Ascending aorta (tissue), 2 donors: ENCODE measurements around the gene COQ2. TPM values are rescaled to one million over a fixed set of nuclear protein-coding genes. Genes with fewer than 3 reads are reported as not detected.

ENCODE experiments used
- DNase-seq, 2 donors: peaks; one replicate each; pipeline ENCODE4 v3.0.0-alpha.2; 2019; ENCODE audit warnings: low spot score in 2 of 2
- H3K27ac ChIP-seq, 2 donors: fragments of 200-600 bp; sonication (generic); one replicate each; pipeline ENCODE4 v1.5.1; 2016 to 2017; ENCODE audit warnings: mild to moderate bottlenecking in 1 of 2
- H3K27me3 ChIP-seq: fragments of 200-600 bp; sonication (generic); one replicate; pipeline ENCODE4 v1.5.1; 2017
- H3K36me3 ChIP-seq, 2 donors: fragments of 200-600 bp; sonication (generic); one replicate each; pipeline ENCODE4 v1.5.1; 2016
- H3K4me1 ChIP-seq, 2 donors: fragments of 200-600 bp; sonication (generic); one replicate each; pipeline ENCODE4 v1.5.1; 2016 to 2017; ENCODE audit warnings: mild to moderate bottlenecking in 1 of 2
- H3K4me3 ChIP-seq, 2 donors: fragments of 200-600 bp; sonication (generic); one replicate each; pipeline ENCODE4 v1.5.1; 2016 to 2017; ENCODE audit warnings: mild to moderate bottlenecking in 1 of 2
- H3K9me3 ChIP-seq, 2 donors: fragments of 200-600 bp; sonication (generic); one replicate each; pipeline ENCODE4 v1.5.1; 2016
- intact Hi-C: fragments of 100-400 bp; cut with DNase I; formaldehyde crosslinking; loops from one replicate; pipeline ENCODE4 v1.15.1; 2023
- total RNA-seq: library from RNA; depleted of rRNA; stranded (reverse); fragments of >200 nt; gene quantifications from one replicate; pipeline ENCODE4 v1.1.0, GENCODE V29; 2016
- TF ChIP-seq, protein P1 (sequence below), 3 experiments: fragments of 200-600 bp in 2 of 3; fragments of 450-650 bp in 1 of 3; sonication (generic) in 2 of 3; IDR thresholded peaks; one replicate each; pipeline ENCODE4 v1.5.1; 2016 to 2019; ENCODE audit warnings: antibody characterized with exemption in 3 of 3, mild to moderate bottlenecking in 1 of 3, moderate library complexity in 1 of 3

The COQ2 gene
- total RNA-seq, 1 donor from 2014 or later: 9.7 TPM

DNA sequence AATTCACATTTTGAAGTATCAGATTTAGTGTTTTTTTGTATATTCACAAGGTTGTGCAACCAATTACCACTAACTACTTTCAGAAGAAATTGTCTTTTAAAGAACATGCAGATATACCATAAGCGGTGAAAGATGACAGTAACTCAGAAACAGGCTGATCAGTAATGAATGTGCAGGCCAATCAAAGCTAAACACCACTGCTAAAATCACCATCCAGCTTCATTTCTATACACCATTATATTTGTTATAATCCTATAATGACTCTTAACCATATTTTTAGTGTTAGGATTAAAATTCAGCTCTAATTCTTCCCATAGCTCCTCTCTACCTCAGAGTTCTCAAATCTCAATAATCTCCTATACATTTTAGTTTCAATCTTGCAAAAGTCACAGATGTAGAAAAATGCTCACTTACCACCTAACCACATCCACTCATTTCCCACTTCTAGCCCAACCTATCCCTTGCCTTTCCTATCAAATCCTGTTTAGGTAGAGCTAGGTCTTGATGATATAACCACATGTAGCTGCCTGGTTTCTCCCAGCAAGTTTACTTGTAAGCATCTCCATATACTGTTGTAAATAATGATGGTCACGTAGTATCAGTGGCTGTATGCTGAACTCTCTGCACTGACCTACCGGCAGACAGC, 16.6 kb downstream of the COQ2 start:
- Histone ChIP-seq H3K27me3 (no peaks in the 10 kb centered on the region), H3K4me1 (peaks cover 0 to 4% of the 10 kb centered on the region in 2 donors), H3K27ac (no peak overlapping the region), H3K9me3 (no peaks in the 10 kb centered on the region), H3K36me3 (no peaks in the 10 kb centered on the region), H3K4me3 (no peak overlapping the region)
- intact Hi-C loops: no loop called here
- DNase-seq: no peak
- TF ChIP-seq, protein P1, sequence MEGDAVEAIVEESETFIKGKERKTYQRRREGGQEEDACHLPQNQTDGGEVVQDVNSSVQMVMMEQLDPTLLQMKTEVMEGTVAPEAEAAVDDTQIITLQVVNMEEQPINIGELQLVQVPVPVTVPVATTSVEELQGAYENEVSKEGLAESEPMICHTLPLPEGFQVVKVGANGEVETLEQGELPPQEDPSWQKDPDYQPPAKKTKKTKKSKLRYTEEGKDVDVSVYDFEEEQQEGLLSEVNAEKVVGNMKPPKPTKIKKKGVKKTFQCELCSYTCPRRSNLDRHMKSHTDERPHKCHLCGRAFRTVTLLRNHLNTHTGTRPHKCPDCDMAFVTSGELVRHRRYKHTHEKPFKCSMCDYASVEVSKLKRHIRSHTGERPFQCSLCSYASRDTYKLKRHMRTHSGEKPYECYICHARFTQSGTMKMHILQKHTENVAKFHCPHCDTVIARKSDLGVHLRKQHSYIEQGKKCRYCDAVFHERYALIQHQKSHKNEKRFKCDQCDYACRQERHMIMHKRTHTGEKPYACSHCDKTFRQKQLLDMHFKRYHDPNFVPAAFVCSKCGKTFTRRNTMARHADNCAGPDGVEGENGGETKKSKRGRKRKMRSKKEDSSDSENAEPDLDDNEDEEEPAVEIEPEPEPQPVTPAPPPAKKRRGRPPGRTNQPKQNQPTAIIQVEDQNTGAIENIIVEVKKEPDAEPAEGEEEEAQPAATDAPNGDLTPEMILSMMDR (IDR thresholded peaks at IDR 0.05): no peak

DNA sequence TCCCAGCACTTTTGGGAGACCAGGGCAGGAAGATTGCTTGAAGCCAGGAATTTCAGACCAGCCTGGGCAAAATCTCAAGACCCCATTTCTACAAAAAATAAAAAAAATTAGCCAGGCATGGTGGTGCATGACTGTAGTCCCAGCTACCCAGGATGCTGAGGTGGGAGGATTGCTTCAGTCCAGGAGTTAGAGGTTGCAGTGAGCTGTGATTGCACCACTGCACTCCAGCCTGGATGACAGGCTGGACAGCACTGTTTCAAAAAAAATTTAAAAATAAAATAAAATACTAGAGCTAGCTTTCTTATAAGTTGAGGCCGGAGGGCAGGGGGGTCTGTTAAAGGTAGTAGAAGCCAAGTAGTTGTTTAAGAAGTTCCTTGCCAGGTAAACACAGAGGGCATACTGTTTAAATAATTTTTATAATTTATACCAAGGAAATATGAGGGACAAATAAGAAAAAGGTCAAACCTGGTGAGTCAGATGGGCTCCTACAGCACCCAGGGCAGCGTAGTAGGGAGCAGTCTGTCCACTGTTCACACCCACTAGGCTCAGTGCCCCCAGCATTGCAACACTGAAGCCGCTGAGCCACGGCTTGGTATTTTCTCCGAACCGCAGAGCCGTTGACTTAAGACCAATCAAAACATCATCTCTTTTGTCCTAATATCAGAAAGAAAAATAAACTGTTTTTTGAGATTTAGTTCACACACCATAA, 17.3 kb downstream of the COQ2 start:
- intact Hi-C loops: no loop called here
- no peaks in the 10 kb centered on the region for H3K9me3 ChIP-seq
- no peak overlapping the region for H3K27ac ChIP-seq

DNA sequence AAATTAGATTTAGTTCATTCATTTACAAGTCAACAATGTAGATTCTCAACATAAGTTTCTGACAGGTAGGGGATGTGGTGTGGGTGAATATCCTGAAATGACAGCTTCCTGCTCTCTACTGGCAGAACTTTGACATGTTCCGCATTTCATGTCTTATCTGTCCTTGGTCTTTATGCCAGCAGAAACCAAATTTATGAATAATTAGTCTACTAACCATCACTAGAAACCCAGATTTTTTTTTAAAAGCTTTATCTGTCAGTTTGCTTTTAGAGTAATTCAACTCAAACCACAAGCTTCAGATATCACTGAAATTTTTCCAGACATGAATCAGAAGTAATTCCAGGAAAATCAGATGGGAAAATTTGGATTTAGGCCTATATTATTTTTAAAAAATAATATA, 17.9 kb downstream of the COQ2 start:
- Histone ChIP-seq H3K36me3 (no peaks in the 10 kb centered on the region), H3K27ac (no peak overlapping the region), H3K27me3 (no peaks in the 10 kb centered on the region), H3K4me3 (no peak overlapping the region), H3K4me1 (peaks cover 0 to 4% of the 10 kb centered on the region in 2 donors), H3K9me3 (no peaks in the 10 kb centered on the region)
- TF ChIP-seq, protein P1 (IDR thresholded peaks at IDR 0.05): no peak
- intact Hi-C loops: no loop called here
- DNase-seq: no peak

More for the DNA sequence above, 17.3 kb downstream of the COQ2 start:
- no peaks in the 10 kb centered on the region for H3K27me3 ChIP-seq
- H3K4me1 ChIP-seq: peaks cover 0 to 4% of the 10 kb centered on the region in 2 donors
- TF ChIP-seq, protein P1 (IDR thresholded peaks at IDR 0.05): no peak
- H3K4me3 ChIP-seq: no peak overlapping the region
- H3K36me3 ChIP-seq: no peaks in the 10 kb centered on the region
- peak in 1 of 2 donors; percentile 82 for DNase-seq

DNA sequence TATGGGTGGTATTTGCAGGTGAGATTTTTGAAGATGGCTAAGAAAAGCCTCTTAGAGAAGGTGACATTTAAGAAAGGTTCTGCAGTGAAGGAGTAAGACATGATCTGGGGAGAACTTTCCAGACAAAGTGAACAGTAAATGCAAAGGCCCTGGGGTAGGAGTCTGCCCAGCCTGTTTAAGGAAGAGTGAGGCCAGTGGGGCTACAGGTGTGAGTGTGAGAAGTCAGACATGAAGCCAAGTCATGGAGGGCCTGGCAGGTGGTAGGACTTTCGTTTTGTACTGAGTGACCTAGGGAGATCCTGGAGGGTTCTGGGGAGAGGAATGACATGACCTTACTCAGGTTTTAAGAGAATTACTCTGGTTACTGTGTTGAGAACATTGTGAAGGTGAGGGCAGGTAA, 21.5 kb downstream of the COQ2 start:
- TF ChIP-seq, protein P1 (IDR thresholded peaks at IDR 0.05): no peak
- Histone ChIP-seq H3K4me3 (no peak overlapping the region), H3K36me3 (no peaks in the 10 kb centered on the region), H3K9me3 (no peaks in the 10 kb centered on the region), H3K4me1 (peaks cover 0 to 4% of the 10 kb centered on the region in 2 donors), H3K27me3 (no peaks in the 10 kb centered on the region), H3K27ac (no peak overlapping the region)
- intact Hi-C loops: loop anchor here (5.0 kb wide), 1 partner anchor 191 kb away; no protein-coding TSS in a partner anchor
- no peak for DNase-seq

DNA sequence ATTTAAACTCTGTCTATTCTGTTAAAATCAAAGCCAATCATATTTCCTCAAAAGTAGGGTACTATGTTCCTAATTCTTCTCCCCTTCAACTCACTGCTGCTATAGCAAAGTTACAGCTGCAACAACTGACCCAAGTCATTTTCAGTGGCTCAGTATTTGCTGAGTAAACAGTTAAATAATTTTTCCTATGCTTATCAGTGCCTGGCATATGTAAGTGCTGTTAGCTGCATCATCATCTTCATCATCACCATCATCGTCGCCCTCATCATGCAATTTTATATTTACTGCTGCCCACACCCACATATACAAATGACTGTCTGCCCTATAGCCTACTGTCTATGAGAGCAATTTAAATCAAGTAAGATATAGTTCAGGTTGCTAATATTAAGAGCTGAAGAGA, 21.9 kb downstream of the COQ2 start:
- Histone ChIP-seq H3K4me1 (peaks cover 0 to 2% of the 10 kb centered on the region in 2 donors), H3K4me3 (no peak overlapping the region), H3K27me3 (no peaks in the 10 kb centered on the region), H3K9me3 (no peaks in the 10 kb centered on the region), H3K36me3 (no peaks in the 10 kb centered on the region), H3K27ac (no peak overlapping the region)
- intact Hi-C loops: loop anchor here (5.0 kb wide), 1 partner anchor 190 kb away; no protein-coding TSS in a partner anchor
- TF ChIP-seq, protein P1 (IDR thresholded peaks at IDR 0.05): no peak
- DNase-seq: no peak
